ENCODE results near the gene CDK13.

GRCh38 chr7:40099837-40100236 lies 149.8 kb downstream of the CDK13 start:
- TF ChIP-seq ZFP3 (CRISPR knock-in tag; IDR thresholded peaks at IDR 0.05) = no peak
- TF ChIP-seq ZC3H10 (CRISPR knock-in tag; IDR thresholded peaks at IDR 0.05) = no peak
- TF ChIP-seq, protein P1, sequence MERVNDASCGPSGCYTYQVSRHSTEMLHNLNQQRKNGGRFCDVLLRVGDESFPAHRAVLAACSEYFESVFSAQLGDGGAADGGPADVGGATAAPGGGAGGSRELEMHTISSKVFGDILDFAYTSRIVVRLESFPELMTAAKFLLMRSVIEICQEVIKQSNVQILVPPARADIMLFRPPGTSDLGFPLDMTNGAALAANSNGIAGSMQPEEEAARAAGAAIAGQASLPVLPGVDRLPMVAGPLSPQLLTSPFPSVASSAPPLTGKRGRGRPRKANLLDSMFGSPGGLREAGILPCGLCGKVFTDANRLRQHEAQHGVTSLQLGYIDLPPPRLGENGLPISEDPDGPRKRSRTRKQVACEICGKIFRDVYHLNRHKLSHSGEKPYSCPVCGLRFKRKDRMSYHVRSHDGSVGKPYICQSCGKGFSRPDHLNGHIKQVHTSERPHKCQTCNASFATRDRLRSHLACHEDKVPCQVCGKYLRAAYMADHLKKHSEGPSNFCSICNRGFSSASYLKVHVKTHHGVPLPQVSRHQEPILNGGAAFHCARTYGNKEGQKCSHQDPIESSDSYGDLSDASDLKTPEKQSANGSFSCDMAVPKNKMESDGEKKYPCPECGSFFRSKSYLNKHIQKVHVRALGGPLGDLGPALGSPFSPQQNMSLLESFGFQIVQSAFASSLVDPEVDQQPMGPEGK (CRISPR knock-in tag; IDR thresholded peaks at IDR 0.05; ENCODE audit: borderline replicate concordance) = no peak
